Testis (tissue), 5 donors: ENCODE results near the gene CST4. TPM values are rescaled to one million over a fixed set of nuclear protein-coding genes. Genes with fewer than 3 reads are reported as not detected.
"Not testable (repeated sequence)": the region's sequence is repeated elsewhere in the genome, so short reads cannot be mapped to it uniquely, and the experiment has no call there.

Source experiments
- DNase-seq: peaks from one replicate; pipeline ENCODE4 v3.0.0-alpha.2; 2019
- H3K27ac ChIP-seq, 2 donors: fragments of 200-600 bp; sonication (generic); one replicate each; pipeline ENCODE4 v1.5.1; 2019
- H3K27me3 ChIP-seq: fragments of 200-600 bp; sonication (generic); one replicate; pipeline ENCODE4 v1.5.1; 2019
- H3K36me3 ChIP-seq: fragments of 200-600 bp; sonication (generic); one replicate; pipeline ENCODE4 v1.5.1; 2017; ENCODE audit warnings: low read depth; ENCODE audit errors: missing control alignments
- H3K4me1 ChIP-seq: fragments of 200-600 bp; sonication (generic); one replicate; pipeline ENCODE4 v1.5.1; 2019
- H3K4me3 ChIP-seq, 2 donors: fragments of 200-600 bp; sonication (generic); one replicate each; pipeline ENCODE4 v1.5.1; 2017 to 2019
- H3K9me3 ChIP-seq: fragments of 200-600 bp; sonication (generic); one replicate; pipeline ENCODE4 v1.5.1; 2017
- POLR2A ChIP-seq: fragments of 450-650 bp; IDR thresholded peaks from one replicate; pipeline ENCODE4 v1.6.1; 2017; ENCODE audit warnings: antibody characterized with exemption, mild to moderate bottlenecking, moderate library complexity
- WGBS, 2 donors: methylation state at CpG; one replicate each; pipeline ENCODE4 v1.1.5; 2018; 5-methylcytosine and 5-hydroxymethylcytosine counted together
- intact Hi-C: fragments of 100-400 bp; cut with DNase I; formaldehyde crosslinking; loops from one replicate; pipeline ENCODE4 v1.15.1; 2023; ENCODE audit warnings: low total_unique reads
- long read RNA-seq, 2 donors: transcript quantifications; one replicate each; lab custom pipeline, GENCODE V29; 2026
- polyA plus RNA-seq: library from polyadenylated mRNA; stranded (reverse); fragments of 350-450 nt; fragmentation: Illumina TruSeq; extraction: RNeasy Lipid Tissue Mini Kit (QIAGEN cat#74804); gene quantifications from one replicate; pipeline ENCODE4 v1.2.3, GENCODE V29; 2014; ENCODE audit warnings: low read depth, low replicate concordance; ENCODE audit not compliant: insufficient read depth
- total RNA-seq, 2 donors: library from RNA; depleted of rRNA; stranded (reverse); fragments of >200 nt; gene quantifications; one replicate each; pipeline ENCODE4 v1.2.3, GENCODE V29; 2016
- TF ChIP-seq, protein P1 (sequence below), 3 experiments: fragments of 450-650 bp in 2 of 3; fragments of 200-600 bp in 1 of 3; sonication (generic) in 1 of 3; IDR thresholded peaks; one replicate each; pipeline ENCODE4 v1.5.1; 2016 to 2019; ENCODE audit warnings: antibody characterized with exemption in 3 of 3, mild to moderate bottlenecking in 2 of 3, moderate library complexity in 1 of 3

The CST4 gene, protein sequence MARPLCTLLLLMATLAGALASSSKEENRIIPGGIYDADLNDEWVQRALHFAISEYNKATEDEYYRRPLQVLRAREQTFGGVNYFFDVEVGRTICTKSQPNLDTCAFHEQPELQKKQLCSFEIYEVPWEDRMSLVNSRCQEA
- not detected for total RNA-seq
- not detected for polyA plus RNA-seq
- long read RNA-seq, donor 1: 0 reads
- long read RNA-seq, donor 2: 0 reads

DNA sequence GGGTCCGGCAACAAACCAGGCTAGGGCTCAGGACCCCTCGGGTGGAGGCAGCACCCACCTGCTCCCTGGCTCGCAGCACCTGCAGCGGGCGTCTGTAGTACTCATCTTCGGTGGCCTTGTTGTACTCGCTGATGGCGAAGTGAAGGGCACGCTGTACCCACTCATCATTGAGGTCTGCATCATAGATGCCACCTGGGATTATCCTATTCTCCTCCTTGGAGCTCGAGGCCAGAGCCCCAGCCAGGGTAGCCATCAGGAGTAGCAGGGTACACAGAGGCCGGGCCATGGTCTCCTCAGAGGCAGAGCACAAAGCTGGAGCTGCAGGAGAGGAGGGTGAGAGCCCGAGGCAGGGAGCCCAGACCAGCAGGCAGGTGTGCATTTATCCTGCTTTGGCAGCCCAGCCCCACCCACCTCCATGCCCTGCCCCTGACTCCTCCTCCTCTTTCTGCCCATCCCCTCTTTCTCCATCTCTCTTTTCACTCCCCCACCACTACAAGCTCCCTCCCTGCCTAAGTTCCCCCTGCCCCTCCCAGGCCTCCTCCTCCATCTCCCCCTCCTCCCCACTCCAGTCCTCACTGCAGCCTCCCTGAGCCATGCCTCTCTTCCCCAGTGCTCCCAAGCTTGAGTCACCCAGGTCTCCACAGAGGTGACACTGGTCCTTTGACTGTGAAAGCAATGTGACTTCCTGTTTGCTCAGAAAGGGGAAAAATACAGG, at the start of gene CST4:
TSS of gene CST4 (minus strand) at position 355 of the 715 bp plus-strand sequence. CDS start at position 286, 69 bp downstream.
- H3K4me3 ChIP-seq, H3K36me3 ChIP-seq, H3K4me1 ChIP-seq, DNase-seq, H3K27ac ChIP-seq, intact Hi-C loops, H3K9me3 ChIP-seq, H3K27me3 ChIP-seq: not testable (repeated sequence)
- WGBS, 2 donors: 92 to 93% methylated on average over 3 to 12 of the region's 12 CpGs

DNA sequence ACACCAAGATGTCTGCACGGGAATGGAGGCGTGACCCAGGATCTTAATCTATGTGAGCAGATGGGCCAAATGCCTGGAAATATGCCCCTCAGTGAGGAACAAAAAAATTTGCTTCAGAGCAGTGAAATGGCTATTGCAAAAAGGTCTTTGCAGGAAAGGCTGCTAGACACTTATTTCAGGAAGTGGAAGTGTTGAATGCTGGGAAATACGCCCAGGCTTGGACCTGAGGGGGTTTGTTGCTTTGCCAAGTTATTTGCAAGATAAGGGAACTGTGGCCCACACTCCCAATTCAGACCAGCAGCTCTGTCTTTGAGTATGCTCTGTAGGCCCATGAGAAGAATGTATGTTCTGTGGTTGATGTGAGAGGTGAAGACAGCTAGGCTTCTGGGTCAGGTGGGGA, 46.6 kb upstream of the CST4 start:
- H3K27ac ChIP-seq, H3K36me3 ChIP-seq, H3K27me3 ChIP-seq, H3K4me1 ChIP-seq, DNase-seq, H3K9me3 ChIP-seq, intact Hi-C loops, H3K4me3 ChIP-seq: not testable (repeated sequence)
- WGBS, 2 donors: 21 to 72% methylated on average over 2 to 3 of the region's 3 CpGs

DNA sequence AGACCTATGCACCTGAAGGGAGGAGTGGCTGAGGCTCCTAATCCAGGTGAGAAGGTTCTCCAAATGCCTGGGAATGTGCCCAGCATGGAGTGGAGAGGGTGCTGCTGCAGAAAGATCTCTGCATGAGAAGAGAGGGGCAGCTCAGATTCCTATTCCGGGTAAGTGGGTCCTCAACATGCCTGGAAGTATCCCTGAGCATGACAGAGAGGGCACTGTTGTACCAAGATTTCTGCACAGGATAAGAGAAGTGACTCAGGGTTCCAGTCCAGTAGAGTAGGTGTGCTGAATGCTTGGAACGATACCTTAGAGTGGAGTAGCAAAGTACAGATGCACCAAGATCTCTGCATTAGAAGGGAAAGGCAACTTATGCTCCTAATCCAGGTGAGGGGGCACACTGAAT, 46.1 kb upstream of the CST4 start:
- H3K9me3 ChIP-seq, H3K36me3 ChIP-seq, intact Hi-C loops, H3K4me1 ChIP-seq, DNase-seq, H3K27ac ChIP-seq, H3K27me3 ChIP-seq, H3K4me3 ChIP-seq: not testable (repeated sequence)
- 74 to 87% methylated on average over 2 of the region's 2 CpGs for WGBS, 2 donors

DNA sequence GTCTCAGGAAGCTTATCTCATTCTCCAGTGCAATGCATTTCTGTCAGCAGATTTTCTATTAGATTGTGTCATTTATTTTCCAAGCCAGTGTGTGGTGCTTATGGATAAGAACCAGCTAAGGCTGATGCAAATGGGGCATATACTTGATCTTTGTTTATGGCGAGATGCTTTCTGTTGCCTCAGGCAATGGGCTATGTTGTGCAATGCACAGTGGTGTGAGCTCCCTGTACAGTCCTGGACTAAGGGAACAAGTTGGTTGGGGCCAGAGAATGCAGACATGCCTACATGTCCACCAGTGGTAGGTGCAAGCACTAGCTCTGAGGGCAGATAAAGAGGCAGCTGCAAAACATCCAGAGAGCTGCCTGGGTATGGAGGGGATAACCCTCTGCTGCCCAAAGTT, 45.6 kb upstream of the CST4 start:
- H3K4me1 ChIP-seq, H3K27me3 ChIP-seq, DNase-seq, intact Hi-C loops, H3K4me3 ChIP-seq, H3K36me3 ChIP-seq, H3K27ac ChIP-seq, H3K9me3 ChIP-seq: not testable (repeated sequence)
- WGBS, 2 donors: 94 to 100% methylated on average over 1 of the region's 1 CpG

DNA sequence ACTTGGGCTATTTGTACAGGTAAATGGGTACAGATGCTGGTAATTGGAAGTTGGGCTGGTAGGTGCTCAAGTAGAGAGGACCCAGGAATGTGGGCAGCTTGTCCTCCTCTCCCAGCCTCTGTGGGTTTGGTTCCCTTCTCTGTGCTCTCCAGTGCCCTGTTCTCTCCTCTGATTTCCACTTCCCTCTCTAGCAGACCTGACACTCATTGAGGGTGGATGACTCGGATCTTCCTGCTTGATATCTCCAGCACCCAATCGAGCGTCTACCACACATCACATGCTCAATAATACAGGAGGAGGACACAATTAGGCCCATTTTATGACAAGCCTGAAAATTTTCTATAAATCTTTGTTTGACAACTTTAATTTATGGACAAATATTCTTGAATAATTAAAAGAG, 38.2 kb upstream of the CST4 start:
- peaks cover 4% of the 10 kb centered on the region for H3K4me1 ChIP-seq
- no peaks in the 10 kb centered on the region for H3K36me3 ChIP-seq
- H3K9me3 ChIP-seq: no peaks in the 10 kb centered on the region
- intact Hi-C loops: no loop called here
- no peak overlapping the region for H3K4me3 ChIP-seq
- H3K27ac ChIP-seq: no peak overlapping the region
- no peak for DNase-seq
- 76 to 86% methylated on average over 3 of the region's 3 CpGs for WGBS, 2 donors
- H3K27me3 ChIP-seq: no peaks in the 10 kb centered on the region
- no peak for TF ChIP-seq POLR2A
- TF ChIP-seq, protein P1, sequence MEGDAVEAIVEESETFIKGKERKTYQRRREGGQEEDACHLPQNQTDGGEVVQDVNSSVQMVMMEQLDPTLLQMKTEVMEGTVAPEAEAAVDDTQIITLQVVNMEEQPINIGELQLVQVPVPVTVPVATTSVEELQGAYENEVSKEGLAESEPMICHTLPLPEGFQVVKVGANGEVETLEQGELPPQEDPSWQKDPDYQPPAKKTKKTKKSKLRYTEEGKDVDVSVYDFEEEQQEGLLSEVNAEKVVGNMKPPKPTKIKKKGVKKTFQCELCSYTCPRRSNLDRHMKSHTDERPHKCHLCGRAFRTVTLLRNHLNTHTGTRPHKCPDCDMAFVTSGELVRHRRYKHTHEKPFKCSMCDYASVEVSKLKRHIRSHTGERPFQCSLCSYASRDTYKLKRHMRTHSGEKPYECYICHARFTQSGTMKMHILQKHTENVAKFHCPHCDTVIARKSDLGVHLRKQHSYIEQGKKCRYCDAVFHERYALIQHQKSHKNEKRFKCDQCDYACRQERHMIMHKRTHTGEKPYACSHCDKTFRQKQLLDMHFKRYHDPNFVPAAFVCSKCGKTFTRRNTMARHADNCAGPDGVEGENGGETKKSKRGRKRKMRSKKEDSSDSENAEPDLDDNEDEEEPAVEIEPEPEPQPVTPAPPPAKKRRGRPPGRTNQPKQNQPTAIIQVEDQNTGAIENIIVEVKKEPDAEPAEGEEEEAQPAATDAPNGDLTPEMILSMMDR (IDR thresholded peaks at IDR 0.05): no peak

DNA sequence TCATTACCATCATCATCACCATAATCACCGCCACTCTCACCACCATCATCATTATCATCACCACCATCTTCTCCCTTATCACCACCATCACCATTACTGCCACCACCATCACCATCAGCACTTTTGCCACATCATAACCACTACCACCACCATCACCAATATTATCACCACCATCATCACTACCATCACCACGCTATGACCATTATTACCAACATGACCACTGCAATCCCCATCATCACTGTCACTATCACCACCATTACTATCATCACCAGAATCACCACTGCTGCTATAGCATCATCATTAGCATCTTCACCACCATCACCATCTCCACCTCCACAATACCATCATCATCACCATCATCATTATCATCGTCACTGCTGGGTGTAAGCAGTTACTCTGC, 36.3 kb upstream of the CST4 start:
- DNase-seq: no peak
- peaks cover 4% of the 10 kb centered on the region for H3K4me1 ChIP-seq
- H3K27me3 ChIP-seq: no peaks in the 10 kb centered on the region
- intact Hi-C loops: no loop called here
- H3K9me3 ChIP-seq: no peaks in the 10 kb centered on the region
- WGBS, 2 donors: 88 to 96% methylated on average over 3 of the region's 3 CpGs
- no peaks in the 10 kb centered on the region for H3K36me3 ChIP-seq
- no peak overlapping the region for H3K27ac ChIP-seq
- no peak overlapping the region for H3K4me3 ChIP-seq
- TF ChIP-seq, protein P1 (IDR thresholded peaks at IDR 0.05): no peak
- no peak for TF ChIP-seq POLR2A
